Activated CD8-positive, alpha-beta T cell treated with anti-CD3 and anti-CD28 coated beads for 36 hours (primary cell): Measurements from ENCODE around the gene ST8SIA1. TPM values are rescaled to one million over a fixed set of nuclear protein-coding genes. Genes with fewer than 3 reads are reported as not detected.

ENCODE experiments used
- ATAC-seq: fragments of 200-7000 bp; cut with Tn5 transposase; one replicate; pipeline ENCODE4 v1.10.0; 2021; ENCODE audit warnings: mild to moderate bottlenecking, moderate library complexity
- CTCF ChIA-PET: fragments of 350-600 bp; sonication (Branson Sonifier 250); formaldehyde crosslinking; loops from one replicate; lab custom pipeline; 2021; ENCODE audit warnings: antibody characterized with exemption; lab: Charles Lee
- POLR2A ChIA-PET: fragments of 350-600 bp; sonication (Branson Sonifier 250); formaldehyde crosslinking; loops from one replicate; lab custom pipeline; 2021; ENCODE audit warnings: antibody characterized with exemption; lab: Charles Lee
- DNase-seq: peaks from one replicate; pipeline ENCODE4 v3.0.0-alpha.2; 2020
- H3K27ac Mint-ChIP-seq: one replicate; pipeline ENCODE4 v1.8.0; 2021; ENCODE audit warnings: mild to moderate bottlenecking, mixed read lengths
- H3K27me3 Mint-ChIP-seq: one replicate; pipeline ENCODE4 v1.8.0; 2021; ENCODE audit warnings: mixed read lengths
- H3K36me3 Mint-ChIP-seq: one replicate; pipeline ENCODE4 v1.8.0; 2021; ENCODE audit warnings: low read depth, mixed read lengths
- H3K4me1 Mint-ChIP-seq: one replicate; pipeline ENCODE4 v1.8.0; 2021; ENCODE audit warnings: low read depth, mixed read lengths
- H3K4me3 Mint-ChIP-seq: one replicate; pipeline ENCODE4 v1.8.0; 2021; ENCODE audit warnings: mild to moderate bottlenecking, moderate library complexity, mixed read lengths
- H3K9me3 Mint-ChIP-seq: one replicate; pipeline ENCODE4 v1.8.0; 2021; ENCODE audit warnings: mixed read lengths
- intact Hi-C: fragments of 100-400 bp; cut with micrococcal nuclease; formaldehyde crosslinking; loops from one replicate; pipeline ENCODE4 v1.10.0; 2022
- total RNA-seq, 2 experiments: library from RNA; stranded (reverse); gene quantifications; one replicate each; pipeline ENCODE4 v1.2.3, GENCODE V29; 2021
- TF ChIP-seq, protein P1 (sequence below): fragments of 200-600 bp; IDR thresholded peaks from one replicate; pipeline ENCODE4 v1.8.0; 2022; ENCODE audit warnings: antibody characterized with exemption, mild to moderate bottlenecking

Gene ST8SIA1
- total RNA-seq, 2 experiments from 2014 or later, result 1.5 to 2.5 TPM

DNA sequence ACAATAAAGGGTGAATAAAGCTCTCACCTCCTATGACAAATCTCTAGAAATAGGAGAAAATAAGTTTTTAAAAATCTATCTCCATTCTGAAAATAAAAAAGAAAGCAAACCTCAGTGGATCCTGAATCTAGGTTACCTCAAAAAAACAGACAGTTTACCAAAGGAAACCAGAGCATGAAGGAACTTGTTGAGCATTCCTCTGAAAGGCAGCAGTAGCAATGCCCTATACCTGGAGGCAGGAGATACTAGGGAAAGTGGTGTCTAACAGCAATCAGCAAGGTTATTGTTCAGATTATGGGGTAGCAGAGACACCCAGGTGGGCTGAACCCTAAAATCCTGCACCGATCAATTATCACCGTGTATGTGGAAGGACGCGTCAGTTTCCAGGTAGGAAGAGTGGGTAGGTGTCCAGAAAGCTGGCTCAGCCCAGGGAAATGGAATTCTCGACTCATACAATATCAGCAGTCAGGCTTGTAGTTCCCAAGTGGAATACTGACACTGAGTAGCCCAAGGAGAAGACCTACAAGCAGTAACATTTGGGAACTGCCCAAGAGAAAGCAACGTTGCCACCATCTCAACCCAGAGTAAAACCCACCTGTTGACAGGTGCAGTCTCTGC, 128.3 kb downstream of the ST8SIA1 start:
- DNase-seq (no peak), ATAC-seq (no peak)
- no peak overlapping the region for H3K4me3 Mint-ChIP-seq
- H3K9me3 Mint-ChIP-seq, result peaks cover 3% of the 10 kb centered on the region
- no peak overlapping the region for H3K27ac Mint-ChIP-seq
- H3K4me1 Mint-ChIP-seq, result no peaks in the 10 kb centered on the region
- intact Hi-C loops, result no loop called here
- TF ChIP-seq, protein P1, sequence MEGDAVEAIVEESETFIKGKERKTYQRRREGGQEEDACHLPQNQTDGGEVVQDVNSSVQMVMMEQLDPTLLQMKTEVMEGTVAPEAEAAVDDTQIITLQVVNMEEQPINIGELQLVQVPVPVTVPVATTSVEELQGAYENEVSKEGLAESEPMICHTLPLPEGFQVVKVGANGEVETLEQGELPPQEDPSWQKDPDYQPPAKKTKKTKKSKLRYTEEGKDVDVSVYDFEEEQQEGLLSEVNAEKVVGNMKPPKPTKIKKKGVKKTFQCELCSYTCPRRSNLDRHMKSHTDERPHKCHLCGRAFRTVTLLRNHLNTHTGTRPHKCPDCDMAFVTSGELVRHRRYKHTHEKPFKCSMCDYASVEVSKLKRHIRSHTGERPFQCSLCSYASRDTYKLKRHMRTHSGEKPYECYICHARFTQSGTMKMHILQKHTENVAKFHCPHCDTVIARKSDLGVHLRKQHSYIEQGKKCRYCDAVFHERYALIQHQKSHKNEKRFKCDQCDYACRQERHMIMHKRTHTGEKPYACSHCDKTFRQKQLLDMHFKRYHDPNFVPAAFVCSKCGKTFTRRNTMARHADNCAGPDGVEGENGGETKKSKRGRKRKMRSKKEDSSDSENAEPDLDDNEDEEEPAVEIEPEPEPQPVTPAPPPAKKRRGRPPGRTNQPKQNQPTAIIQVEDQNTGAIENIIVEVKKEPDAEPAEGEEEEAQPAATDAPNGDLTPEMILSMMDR, result no peak
- ChIA-PET CTCF (interaction anchor here (1.6 kb wide), 1 partner anchor 124 kb away, joined by 3 read pairs; no protein-coding TSS in a partner anchor), POLR2A (interaction anchor here (0.6 kb wide), 1 partner anchor 157 kb away, joined by 3 read pairs; no protein-coding TSS in a partner anchor)
- H3K36me3 Mint-ChIP-seq, result peaks cover 2% of the 10 kb centered on the region
- H3K27me3 Mint-ChIP-seq, result no peaks in the 10 kb centered on the region

DNA sequence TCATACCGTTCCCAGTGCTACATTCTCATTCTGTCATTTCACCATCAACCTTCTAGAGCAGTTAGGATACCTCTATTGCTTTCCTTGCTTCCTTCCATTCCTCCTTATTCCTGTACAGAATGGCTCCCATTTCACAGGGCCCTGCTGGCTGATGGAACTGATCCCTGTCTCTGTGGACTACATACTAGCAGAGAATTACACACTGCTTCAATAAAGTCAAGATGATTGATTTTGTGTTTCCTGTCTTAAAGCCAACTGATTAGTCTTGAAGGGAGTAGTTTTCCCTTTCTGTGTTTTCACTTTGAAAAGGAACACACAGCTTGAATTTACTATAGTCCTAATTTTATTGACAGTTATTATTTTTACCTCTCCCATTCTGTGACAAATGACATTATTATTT, 130.1 kb downstream of the ST8SIA1 start:
- ChIA-PET CTCF (interaction anchor here (1.0 to 1.6 kb wide), 3 partner anchors 30 to 126 kb away, joined by 3 read pairs; no protein-coding TSS in a partner anchor), POLR2A (no interaction called here)
- no peaks in the 10 kb centered on the region for H3K4me1 Mint-ChIP-seq
- TF ChIP-seq, protein P1, result no peak
- no peak overlapping the region for H3K27ac Mint-ChIP-seq
- no peak for DNase-seq
- intact Hi-C loops, result no loop called here
- peaks cover 3% of the 10 kb centered on the region for H3K9me3 Mint-ChIP-seq
- peaks cover 2% of the 10 kb centered on the region for H3K36me3 Mint-ChIP-seq
- no peaks in the 10 kb centered on the region for H3K27me3 Mint-ChIP-seq
- H3K4me3 Mint-ChIP-seq, result no peak overlapping the region
- ATAC-seq, result no peak

DNA sequence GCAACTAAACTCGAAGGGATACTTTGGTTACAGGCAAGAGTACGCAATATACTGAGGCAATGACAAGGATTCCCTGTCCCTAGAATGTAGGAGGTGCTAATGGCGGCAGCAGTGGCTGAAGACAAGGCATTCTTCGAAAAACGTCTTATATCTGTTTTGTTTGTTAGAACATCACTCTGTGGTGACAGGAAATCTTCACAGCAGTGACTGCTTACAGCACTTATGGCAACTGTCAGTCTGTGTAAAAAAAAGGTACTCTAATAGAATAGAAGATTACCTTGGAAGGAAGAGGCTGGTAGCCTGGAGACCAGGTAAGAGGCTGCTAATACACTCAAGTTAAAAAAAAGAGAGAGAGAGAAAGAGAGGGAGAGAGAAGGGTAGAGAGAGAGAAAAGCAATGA, 131.7 kb downstream of the ST8SIA1 start:
- H3K4me1 Mint-ChIP-seq, result no peaks in the 10 kb centered on the region
- POLR2A ChIA-PET, result no interaction called here
- H3K36me3 Mint-ChIP-seq, result peaks cover 2% of the 10 kb centered on the region
- no peak for ATAC-seq
- intact Hi-C loops, result no loop called here
- H3K27ac Mint-ChIP-seq, result no peak overlapping the region
- H3K27me3 Mint-ChIP-seq, result no peaks in the 10 kb centered on the region
- CTCF ChIA-PET, result no interaction called here
- no peak for DNase-seq
- TF ChIP-seq, protein P1, result no peak
- H3K9me3 Mint-ChIP-seq, result peaks cover 3% of the 10 kb centered on the region
- no peak overlapping the region for H3K4me3 Mint-ChIP-seq

DNA sequence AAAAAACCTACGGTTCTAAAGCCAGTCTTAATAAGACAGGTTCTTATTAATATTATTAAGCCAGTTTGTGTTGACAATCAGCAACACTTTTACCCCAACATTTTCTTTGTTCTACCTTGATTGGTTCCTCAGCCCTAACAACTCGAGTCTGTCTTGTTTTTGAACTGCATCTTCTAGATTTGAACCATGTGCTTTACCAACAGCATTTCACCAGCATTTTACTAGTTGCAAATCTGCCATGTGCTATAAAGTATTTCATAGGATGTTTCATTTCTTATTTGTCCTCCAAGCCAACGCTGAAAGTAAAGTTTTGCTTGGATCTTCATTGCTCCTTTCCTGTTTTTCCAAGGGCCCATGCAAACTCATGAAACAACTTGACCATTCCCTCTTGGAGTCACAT, 133.4 kb downstream of the ST8SIA1 start:
- intact Hi-C loops, result no loop called here
- H3K27me3 Mint-ChIP-seq, result no peaks in the 10 kb centered on the region
- ATAC-seq (no peak), DNase-seq (no peak)
- peaks cover 2% of the 10 kb centered on the region for H3K36me3 Mint-ChIP-seq
- H3K9me3 Mint-ChIP-seq, result peaks cover 3% of the 10 kb centered on the region
- TF ChIP-seq, protein P1, result no peak
- no peak overlapping the region for H3K4me3 Mint-ChIP-seq
- H3K27ac Mint-ChIP-seq, result no peak overlapping the region
- POLR2A ChIA-PET, result no interaction called here
- H3K4me1 Mint-ChIP-seq, result no peaks in the 10 kb centered on the region
- CTCF ChIA-PET, result no interaction called here

DNA sequence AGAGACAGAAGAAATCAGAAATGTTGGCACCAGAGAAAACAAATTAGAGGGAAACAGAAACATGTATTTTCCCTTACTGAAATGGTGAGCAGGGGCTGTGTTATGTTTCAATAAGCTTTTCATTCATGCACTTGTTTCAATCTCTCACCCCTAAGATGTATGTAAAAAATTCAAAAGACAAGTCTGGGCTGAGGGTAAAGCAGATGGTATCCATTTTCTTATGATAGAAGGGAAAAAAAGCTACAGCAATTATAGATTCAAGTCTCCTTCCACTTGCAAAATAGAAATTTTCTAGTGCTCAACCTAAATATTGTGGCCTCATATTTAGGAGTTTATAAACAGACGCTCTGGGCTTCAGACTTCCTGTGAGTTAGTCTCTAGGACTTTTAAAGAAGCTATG, 138.3 kb downstream of the ST8SIA1 start:
- CTCF ChIA-PET, result no interaction called here
- ATAC-seq (no peak), DNase-seq (no peak)
- no peaks in the 10 kb centered on the region for H3K4me1 Mint-ChIP-seq
- intact Hi-C loops, result no loop called here
- no peaks in the 10 kb centered on the region for H3K9me3 Mint-ChIP-seq
- no peaks in the 10 kb centered on the region for H3K36me3 Mint-ChIP-seq
- H3K27me3 Mint-ChIP-seq, result no peaks in the 10 kb centered on the region
- no peak overlapping the region for H3K27ac Mint-ChIP-seq
- H3K4me3 Mint-ChIP-seq, result no peak overlapping the region
- POLR2A ChIA-PET, result no interaction called here
- TF ChIP-seq, protein P1, result no peak
